Body of pancreas (tissue), 4 donors: Measurements from ENCODE around the gene TMEM38A. TPM values are rescaled to one million over a fixed set of nuclear protein-coding genes. Genes with fewer than 3 reads are reported as not detected.
A peak's percentile ranks its signal among the peaks of the same experiment; 100 is the strongest.
"Not testable (repeated sequence)": the region's sequence is repeated elsewhere in the genome, so short reads cannot be mapped to it uniquely, and the experiment has no call there.

ENCODE experiments used
- ATAC-seq: fragments of 150-250 bp; one replicate; pipeline ENCODE4 v1.9.1; 2016
- DNase-seq, 4 donors: peaks; one replicate each; pipeline ENCODE4 v3.0.0-alpha.2; 2019
- H3K27ac ChIP-seq, 4 donors: fragments of 200-600 bp; sonication (generic); 1 replicate in 3 of 4; 2 replicates in 1 of 4; pipeline versions ENCODE4 v1.5.1 to v1.6.1; 2016 to 2019; ENCODE audit warnings: mild to moderate bottlenecking in 1 of 4, mixed read lengths in 1 of 4, moderate library complexity in 1 of 4
- H3K27me3 ChIP-seq, 2 donors: fragments of 200-600 bp; sonication (generic); one replicate each; pipeline ENCODE4 v1.6.0; 2016; ENCODE audit warnings: mild to moderate bottlenecking in 1 of 2
- H3K36me3 ChIP-seq, 2 donors: fragments of 200-600 bp; sonication (generic); replicated peaks in 1 of 2; 2 replicates each; pipeline ENCODE4 v1.5.1; 2016; ENCODE audit warnings: low read depth in 2 of 2; ENCODE audit not compliant: insufficient read depth in 1 of 2
- H3K4me1 ChIP-seq: fragments of 200-600 bp; sonication (generic); one replicate; pipeline ENCODE4 v1.6.0; 2016
- H3K4me3 ChIP-seq, 2 donors: fragments of 200-600 bp; sonication (generic); 1 replicate in 1 of 2; 2 replicates in 1 of 2; pipeline ENCODE4 v1.5.1; 2016 to 2019
- H3K9me3 ChIP-seq, 3 donors: fragments of 200-600 bp; sonication (generic); 1 replicate in 2 of 3; 2 replicates in 1 of 3; pipeline ENCODE4 v1.5.1; 2016
- CTCF ChIP-seq, 7 experiments: fragments of 450-650 bp in 4 of 7; fragments of 200-600 bp in 3 of 7; sonication (generic) in 3 of 7; IDR thresholded peaks; one replicate each; pipeline ENCODE4 v1.5.1; 2016 to 2019; ENCODE audit warnings: antibody characterized with exemption in 7 of 7
- POLR2A ChIP-seq, 3 donors: fragments of 450-650 bp; IDR thresholded peaks; one replicate each; pipeline ENCODE4 v1.6.1; 2016; ENCODE audit warnings: antibody characterized with exemption in 3 of 3, mild to moderate bottlenecking in 2 of 3
- WGBS, 2 donors: methylation state at CpG; one replicate each; pipeline ENCODE4 v1.1.5; 2017; 5-methylcytosine and 5-hydroxymethylcytosine counted together
- intact Hi-C: fragments of 100-400 bp; cut with DNase I; formaldehyde crosslinking; loops from one replicate; pipeline ENCODE4 v1.15.1; 2023
- total RNA-seq, 2 donors: library from RNA; depleted of rRNA; stranded (reverse); fragments of >200 nt; gene quantifications; one replicate each; pipeline ENCODE4 v1.1.0, GENCODE V29; 2016

TMEM38A gene
- total RNA-seq, 2 donors from 2014 or later: 2.9 to 3.3 TPM

GRCh38 chr19:16659464-16659831, 1.5 kb upstream of the TMEM38A start:
- Histone ChIP-seq H3K27me3 (no peaks in the 10 kb centered on the region), H3K27ac (peak overlapping the region; percentile 83 to 93 (median 86)), H3K4me3 (peak overlapping the region; percentile 60 to 88), H3K4me1 (peaks cover 35% of the 10 kb centered on the region), H3K36me3 (peaks cover 0 to 20% of the 10 kb centered on the region in 2 donors), H3K9me3 (no peaks in the 10 kb centered on the region)
- TF ChIP-seq CTCF (IDR thresholded peaks at IDR 0.05) (no peak), POLR2A (IDR thresholded peaks at IDR 0.05) (no peak)
- 2 to 11% methylated on average over 7 to 14 of the region's 14 CpGs for WGBS, 2 donors
- DNase-seq (no peak), ATAC-seq (no peak)
- intact Hi-C loops: no loop called here

GRCh38 chr19:16659832-16660708, 869 bp upstream of the TMEM38A start, which contains the start of gene SMIM7:
Gene SMIM7, minus strand, starts transcription at chr19:16660144. Its CDS starts 34 bp downstream, at chr19:16660110.
- no peaks in the 10 kb centered on the region for H3K27me3 ChIP-seq
- H3K4me3 ChIP-seq: peak within 1 kb of the TSS; percentile 66 to 88
- H3K9me3 ChIP-seq: no peaks in the 10 kb centered on the region
- peak; percentile 31 to 94 (median 81) for TF ChIP-seq POLR2A (IDR thresholded peaks at IDR 0.05)
- TF ChIP-seq CTCF (IDR thresholded peaks at IDR 0.05): peak in 2 of 7 experiments; percentile 39 to 47
- peak; percentile 98 for ATAC-seq
- H3K4me1 ChIP-seq: peaks cover 35% of the 10 kb centered on the region
- H3K27ac ChIP-seq: peak within 1 kb of the TSS; percentile 83 to 93 (median 86)
- intact Hi-C loops: no loop called here
- DNase-seq: peak; percentile 98 to 99 (median 99)
- 0 to 1% methylated on average over 30 to 60 of the region's 60 CpGs for WGBS, 2 donors
- H3K36me3 ChIP-seq: peaks cover 0 to 17% of the 10 kb centered on the region in 2 donors

GRCh38 chr19:16661480-16662034, 618 bp downstream of the TMEM38A start:
- WGBS, 2 donors: 1 to 4% methylated on average over 12 to 31 of the region's 31 CpGs
- peaks cover 0 to 10% of the 10 kb centered on the region in 2 donors for H3K36me3 ChIP-seq
- no peaks in the 10 kb centered on the region for H3K9me3 ChIP-seq
- ATAC-seq (no peak), DNase-seq (peak; percentile 16 to 37 (median 28))
- peak overlapping the region; percentile 38 to 66 for H3K4me3 ChIP-seq
- intact Hi-C loops: no loop called here
- H3K27me3 ChIP-seq: no peaks in the 10 kb centered on the region
- TF ChIP-seq POLR2A (IDR thresholded peaks at IDR 0.05) (no peak), CTCF (IDR thresholded peaks at IDR 0.05) (no peak)
- H3K27ac ChIP-seq: peak overlapping the region in 3 of 4 donors; percentile 23 to 66 (median 57)
- H3K4me1 ChIP-seq: peaks cover 35% of the 10 kb centered on the region

- Histone ChIP-seq H3K27me3 (no peaks in the 10 kb centered on the region), H3K4me1 (no peaks in the 10 kb centered on the region), H3K9me3 (no peaks in the 10 kb centered on the region), H3K36me3 (no peaks in the 10 kb centered on the region), H3K27ac (no peak overlapping the region), H3K4me3 (no peak overlapping the region)
- DNase-seq: no peak
- TF ChIP-seq POLR2A (IDR thresholded peaks at IDR 0.05): no peak
- no peak for TF ChIP-seq CTCF (IDR thresholded peaks at IDR 0.05)
- intact Hi-C loops: no loop called here
- ATAC-seq: no peak
- 78 to 95% methylated on average over 5 of the region's 5 CpGs for WGBS, 2 donors
Observed at GRCh38 chr19:16668176-16668575, 7.2 kb downstream of the TMEM38A start.

GRCh38 chr19:16668702-16669101, 7.8 kb downstream of the TMEM38A start:
- H3K4me3 ChIP-seq, H3K4me1 ChIP-seq, H3K9me3 ChIP-seq, H3K27me3 ChIP-seq, intact Hi-C loops, ATAC-seq, H3K36me3 ChIP-seq, DNase-seq, H3K27ac ChIP-seq: not testable (repeated sequence)
- 97 to 100% methylated on average over 4 of the region's 4 CpGs for WGBS, 2 donors
